ENCODE measurements around the gene KCNJ12. TPM values are rescaled to one million over a fixed set of nuclear protein-coding genes. Genes with fewer than 3 reads are reported as not detected.

Gene KCNJ12
- total RNA-seq, 1 donor from 2014 or later: not detected

GRCh38 chr17:21388944-21389343 is 12.8 kb downstream of the KCNJ12 start:
- H3K4me1 Mint-ChIP-seq: no peaks in the 10 kb centered on the region
- CTCF ChIA-PET: no interaction called here
- peaks cover 19% of the 10 kb centered on the region for H3K27me3 Mint-ChIP-seq
- DNase-seq (no peak), ATAC-seq (ENCODE audit: low read depth) (no peak)
- no peak for TF ChIP-seq CTCF (IDR thresholded peaks at IDR 0.05)
- intact Hi-C loops (cut with micrococcal nuclease): no loop called here
- no peak overlapping the region for H3K27ac Mint-ChIP-seq
- no peak overlapping the region for H3K4me3 Mint-ChIP-seq
- H3K9me3 Mint-ChIP-seq: no peaks in the 10 kb centered on the region
- no peaks in the 10 kb centered on the region for H3K36me3 Mint-ChIP-seq (ENCODE audit: low read depth)
- POLR2A ChIA-PET: no interaction called here

- Mint-ChIP-seq H3K4me3 (no peak overlapping the region), H3K9me3 (no peaks in the 10 kb centered on the region), H3K36me3 (ENCODE audit: low read depth) (no peaks in the 10 kb centered on the region), H3K27me3 (peaks cover 16% of the 10 kb centered on the region), H3K4me1 (no peaks in the 10 kb centered on the region), H3K27ac (no peak overlapping the region)
- intact Hi-C loops (cut with micrococcal nuclease): no loop called here
- ATAC-seq (ENCODE audit: low read depth): no peak
- ChIA-PET POLR2A (no interaction called here), CTCF (no interaction called here)
- DNase-seq: no peak
- no peak for TF ChIP-seq CTCF (IDR thresholded peaks at IDR 0.05)
Measured at GRCh38 chr17:21389394-21389793, 13.2 kb downstream of the KCNJ12 start.

- ATAC-seq (ENCODE audit: low read depth) (no peak), DNase-seq (no peak)
- CTCF ChIA-PET: no interaction called here
- Mint-ChIP-seq H3K4me1 (no peaks in the 10 kb centered on the region), H3K36me3 (ENCODE audit: low read depth) (no peaks in the 10 kb centered on the region), H3K9me3 (no peaks in the 10 kb centered on the region), H3K27me3 (peaks cover 16% of the 10 kb centered on the region), H3K27ac (no peak overlapping the region), H3K4me3 (no peak overlapping the region)
- TF ChIP-seq CTCF (IDR thresholded peaks at IDR 0.05): no peak
- intact Hi-C loops (cut with micrococcal nuclease): no loop called here
- POLR2A ChIA-PET: no interaction called here
Measured at GRCh38 chr17:21390294-21390693, 14.1 kb downstream of the KCNJ12 start.

- ChIA-PET CTCF (no interaction called here), POLR2A (no interaction called here)
- Mint-ChIP-seq H3K36me3 (ENCODE audit: low read depth) (no peaks in the 10 kb centered on the region), H3K4me1 (no peaks in the 10 kb centered on the region), H3K27ac (no peak overlapping the region), H3K27me3 (peaks cover 16% of the 10 kb centered on the region), H3K9me3 (no peaks in the 10 kb centered on the region), H3K4me3 (no peak overlapping the region)
- intact Hi-C loops (cut with micrococcal nuclease): no loop called here
- no peak for DNase-seq
- ATAC-seq (ENCODE audit: low read depth): no peak
- TF ChIP-seq CTCF (IDR thresholded peaks at IDR 0.05): no peak
Measured at GRCh38 chr17:21392266-21392665, 16.1 kb downstream of the KCNJ12 start.

GRCh38 chr17:21394265-21394664 is 18.1 kb downstream of the KCNJ12 start:
- Mint-ChIP-seq H3K4me3 (no peak overlapping the region), H3K36me3 (ENCODE audit: low read depth) (no peaks in the 10 kb centered on the region), H3K27me3 (peaks cover 16% of the 10 kb centered on the region), H3K27ac (no peak overlapping the region), H3K9me3 (no peaks in the 10 kb centered on the region), H3K4me1 (no peaks in the 10 kb centered on the region)
- DNase-seq (no peak), ATAC-seq (ENCODE audit: low read depth) (no peak)
- intact Hi-C loops (cut with micrococcal nuclease): no loop called here
- CTCF ChIA-PET: no interaction called here
- POLR2A ChIA-PET: no interaction called here
- TF ChIP-seq CTCF (IDR thresholded peaks at IDR 0.05): no peak

All from activated B cell treated with CpG ODN at 0.5 μM for 24 hours (primary cell).